ENCODE measurements around the gene PAX8. TPM values are rescaled to one million over a fixed set of nuclear protein-coding genes. Genes with fewer than 3 reads are reported as not detected.

The PAX8 gene
- total and polyA plus RNA-seq, 11 donors: 0.44 to 2.3 (median 0.53) TPM; not detected in 4

GRCh38 chr2:113272477-113272876, 6.2 kb downstream of the PAX8 start:
- no peak for ATAC-seq
- Histone ChIP-seq H3K9me3 (no peaks in the 10 kb centered on the region), H3K27me3 (peaks cover 14 to 94% (median 67%) of the 10 kb centered on the region in 9 donors), H3K36me3 (no peaks in the 10 kb centered on the region), H3K27ac (no peak overlapping the region), H3K4me3 (no peak overlapping the region), H3K4me1 (peaks cover 0 to 24% (median 7%) of the 10 kb centered on the region in 12 donors)
- TF ChIP-seq CTCF (IDR thresholded peaks at IDR 0.05): no peak
- TF ChIP-seq POLR2A (IDR thresholded peaks at IDR 0.05): no peak
- intact Hi-C loops (cut with DNase I): no loop called here
- DNase-seq: no peak
- WGBS, 4 donors: 10 to 25% (median 19%) methylated on average over 5 of the region's 5 CpGs

- Histone ChIP-seq H3K4me3 (no peak overlapping the region), H3K27me3 (peaks cover 0 to 67% (median 30%) of the 10 kb centered on the region in 9 donors), H3K9me3 (no peaks in the 10 kb centered on the region), H3K27ac (no peak overlapping the region), H3K4me1 (peaks cover 0 to 6% (median 0%) of the 10 kb centered on the region in 12 donors), H3K36me3 (peaks cover 0 to 19% (median 0%) of the 10 kb centered on the region in 9 donors)
- peak in 1 of 4 donors; percentile 43 for ATAC-seq
- intact Hi-C loops (cut with DNase I): no loop called here
- TF ChIP-seq POLR2A (IDR thresholded peaks at IDR 0.05): no peak
- no peak for TF ChIP-seq CTCF (IDR thresholded peaks at IDR 0.05)
- DNase-seq: no peak
- WGBS, 4 donors: 72 to 93% (median 77%) methylated on average over 3 to 4 of the region's 4 CpGs
Measured at GRCh38 chr2:113268621-113269360, 9.9 kb downstream of the PAX8 start.

GRCh38 chr2:113266431-113266830, 12.3 kb downstream of the PAX8 start:
- DNase-seq (no peak), ATAC-seq (peak in 1 of 4 donors; percentile 22)
- H3K27ac ChIP-seq: no peak overlapping the region
- H3K36me3 ChIP-seq: peaks cover 0 to 23% (median 0%) of the 10 kb centered on the region in 9 donors
- peaks cover 0 to 47% (median 6%) of the 10 kb centered on the region in 9 donors for H3K27me3 ChIP-seq
- H3K9me3 ChIP-seq: no peaks in the 10 kb centered on the region
- TF ChIP-seq CTCF (IDR thresholded peaks at IDR 0.05) (no peak), POLR2A (IDR thresholded peaks at IDR 0.05) (no peak)
- WGBS, 4 donors: 62 to 74% (median 67%) methylated on average over 7 of the region's 7 CpGs
- H3K4me1 ChIP-seq: peaks cover 0 to 4% (median 0%) of the 10 kb centered on the region in 12 donors
- H3K4me3 ChIP-seq: no peak overlapping the region
- intact Hi-C loops (cut with DNase I): no loop called here

- Histone ChIP-seq H3K27ac (no peak overlapping the region), H3K4me3 (no peak overlapping the region), H3K27me3 (peaks cover 0 to 31% (median 0%) of the 10 kb centered on the region in 9 donors), H3K36me3 (peaks cover 0 to 23% (median 0%) of the 10 kb centered on the region in 9 donors), H3K4me1 (peaks cover 0 to 11% (median 0%) of the 10 kb centered on the region in 12 donors), H3K9me3 (no peaks in the 10 kb centered on the region)
- ATAC-seq (no peak), DNase-seq (no peak)
- 79 to 90% (median 83%) methylated on average over 9 of the region's 9 CpGs for WGBS, 4 donors
- TF ChIP-seq POLR2A (IDR thresholded peaks at IDR 0.05) (no peak), CTCF (IDR thresholded peaks at IDR 0.05) (no peak)
- intact Hi-C loops (cut with DNase I): no loop called here
Measured at GRCh38 chr2:113264713-113265403, 13.9 kb downstream of the PAX8 start.

Data from heart left ventricle (tissue), 16 donors.